HCT116 (cell line): Measurements from ENCODE around the gene TBC1D1. TPM values are rescaled to one million over a fixed set of nuclear protein-coding genes. Genes with fewer than 3 reads are reported as not detected.

Experiments
- ATAC-seq: fragments of 200-7000 bp; cut with Tn5 transposase; 2 replicates; pipeline ENCODE4 v1.9.1; 2020; ENCODE audit warnings: mild to moderate bottlenecking, moderate library complexity
- BruUV-seq: library from RNA; stranded (reverse); fragments of 400-500 nt; replicated peaks from 2 replicates; lab custom pipeline; 2021; lab: Mats Ljungman, UMichigan
- CTCF ChIA-PET: fragments of 300-600 bp; sonication (Branson Sonifier 250); formaldehyde crosslinking; loops from one replicate; lab custom pipeline; 2021; ENCODE audit warnings: antibody characterized with exemption; lab: Charles Lee
- POLR2A ChIA-PET: fragments of 300-600, 350-600 bp; sonication (Branson Sonifier 250); formaldehyde crosslinking; loops from one replicate; lab custom pipeline; 2021; ENCODE audit warnings: antibody characterized with exemption; lab: Charles Lee
- RAD21 ChIA-PET, 2 experiments: fragments of 300-600 bp; sonication (Branson Sonifier 250); formaldehyde crosslinking; loops; one replicate each; lab custom pipeline; 2023; ENCODE audit warnings: low total read pairs in 2 of 2; ENCODE audit not compliant: uncharacterized antibody in 2 of 2, unreplicated experiment in 2 of 2, low non-redundant PET in 1 of 2; lab: Charles Lee
- DNase-seq: peaks from one replicate; pipeline ENCODE4 v3.0.0-alpha.2; 2010; ENCODE audit warnings: low read depth, low spot score
- H2AFZ ChIP-seq: fragments of 200-600 bp; shearing (Covaris generic), sonication (generic); 2 replicates; pipeline ENCODE4 v1.6.1; 2017; ENCODE audit warnings: low read depth, mixed run types, mixed read lengths, antibody characterized with exemption, low read length; ENCODE audit not compliant: poor library complexity, severe bottlenecking
- H3K27ac ChIP-seq: 2 replicates; pipeline ENCODE4 v1.5.1; 2012; ENCODE audit warnings: low read depth, low read length
- H3K27me3 ChIP-seq: fragments of 200-600 bp; sonication (generic); 2 replicates; pipeline ENCODE4 v1.6.1; 2016; ENCODE audit warnings: mixed run types, low read length, mixed read lengths; ENCODE audit not compliant: insufficient read depth
- H3K36me3 ChIP-seq, 2 experiments: fragments of 200-500 bp in 1 of 2; fragments of 200-600 bp in 1 of 2; sonication (Bioruptor generic) in 1 of 2; sonication (generic) in 1 of 2; 2 replicates each; pipeline versions ENCODE4 v1.5.1 to v1.6.1; 2014 to 2016; ENCODE audit warnings: low read length in 2 of 2, inconsistent platforms in 1 of 2, mixed read lengths in 1 of 2, mixed run types in 1 of 2; ENCODE audit not compliant: insufficient read depth in 2 of 2, control insufficient read depth in 1 of 2
- H3K4me1 ChIP-seq, 2 experiments: fragments of 200-600 bp in 1 of 2; sonication (generic) in 1 of 2; 2 replicates each; pipeline versions ENCODE4 v1.5.1 to v1.6.1; 2012 to 2017; ENCODE audit warnings: low read length in 2 of 2, inconsistent platforms in 1 of 2, mild to moderate bottlenecking in 1 of 2, mixed read lengths in 1 of 2, mixed run types in 1 of 2, moderate library complexity in 1 of 2; ENCODE audit not compliant: insufficient read depth in 2 of 2, control insufficient read depth in 1 of 2
- H3K4me2 ChIP-seq: fragments of 200-600 bp; sonication (generic); 2 replicates; pipeline ENCODE4 v1.6.1; 2017; ENCODE audit warnings: mixed run types, low read length, mixed read lengths
- H3K4me3 ChIP-seq, 2 experiments: fragments of 200-600 bp in 1 of 2; sonication (generic) in 1 of 2; replicated peaks in 1 of 2; 2 replicates each; pipeline ENCODE4 v1.5.1; 2011 to 2016; ENCODE audit warnings: low read length in 2 of 2, control low read depth in 1 of 2, low read depth in 1 of 2, mild to moderate bottlenecking in 1 of 2, mixed read lengths in 1 of 2, mixed run types in 1 of 2
- H3K79me2 ChIP-seq: fragments of 200-600 bp; sonication (generic); 2 replicates; pipeline ENCODE4 v1.6.1; 2017; ENCODE audit warnings: mild to moderate bottlenecking, mixed run types, low read length, moderate library complexity, mixed read lengths; ENCODE audit not compliant: insufficient read depth
- H3K9ac ChIP-seq: fragments of 200-600 bp; sonication (generic); 2 replicates; pipeline ENCODE4 v1.6.1; 2016; ENCODE audit warnings: low read length, mixed read lengths
- H3K9me2 ChIP-seq: fragments of 200-600 bp; sonication (generic), shearing (Covaris generic); 2 replicates; pipeline ENCODE4 v1.6.1; 2017; ENCODE audit warnings: mixed run types, mild to moderate bottlenecking, moderate library complexity; ENCODE audit not compliant: insufficient read depth
- H3K9me3 ChIP-seq, 2 experiments: fragments of 200-500 bp in 1 of 2; fragments of 200-600 bp in 1 of 2; sonication (Bioruptor generic) in 1 of 2; sonication (generic) in 1 of 2; 2 replicates each; pipeline ENCODE4 v1.6.1; 2014 to 2017; ENCODE audit warnings: low read length in 2 of 2, mixed read lengths in 2 of 2, inconsistent platforms in 1 of 2, low read depth in 1 of 2, mild to moderate bottlenecking in 1 of 2, mixed run types in 1 of 2, moderate library complexity in 1 of 2; ENCODE audit not compliant: control insufficient read depth in 1 of 2, insufficient read depth in 1 of 2
- H4K20me1 ChIP-seq: fragments of 200-600 bp; sonication (generic), shearing (Covaris generic); 2 replicates; pipeline ENCODE4 v1.6.1; 2017; ENCODE audit warnings: mixed run types, mild to moderate bottlenecking, moderate library complexity; ENCODE audit not compliant: insufficient read depth
- ATF3 ChIP-seq: IDR thresholded peaks from 2 replicates; pipeline ENCODE4 v1.6.1; 2012
- CBX3 ChIP-seq: IDR thresholded peaks from 2 replicates; pipeline ENCODE4 v1.6.1; 2012; ENCODE audit warnings: low read depth
- CEBPB ChIP-seq: IDR thresholded peaks from 2 replicates; pipeline ENCODE4 v1.6.1; 2012; ENCODE audit warnings: low read depth
- CTCF ChIP-seq, 3 experiments: fragments of 200-600 bp in 1 of 3; sonication (generic) in 1 of 3; IDR thresholded peaks in 2 of 3; conservative IDR thresholded peaks in 1 of 3; 2 replicates each; pipeline ENCODE4 v1.5.1; 2012 to 2017; ENCODE audit warnings: low read depth in 2 of 3, low read length in 2 of 3, antibody characterized with exemption in 1 of 3, borderline replicate concordance in 1 of 3, control low read depth in 1 of 3, mild to moderate bottlenecking in 1 of 3, mixed read lengths in 1 of 3, mixed run types in 1 of 3, moderate library complexity in 1 of 3; ENCODE audit not compliant: insufficient read depth in 1 of 3
- EGR1 ChIP-seq: IDR thresholded peaks from 2 replicates; pipeline ENCODE4 v1.6.1; 2012; ENCODE audit warnings: low read depth
- ELF1 ChIP-seq: IDR thresholded peaks from 2 replicates; pipeline ENCODE4 v1.6.1; 2012; ENCODE audit warnings: low read depth, borderline replicate concordance
- FOSL1 ChIP-seq: IDR thresholded peaks from 2 replicates; pipeline ENCODE4 v1.6.1; 2012; ENCODE audit warnings: low read depth
- MAX ChIP-seq: IDR thresholded peaks from 2 replicates; pipeline ENCODE4 v1.6.1; 2012
- POLR2A ChIP-seq: IDR thresholded peaks from 2 replicates; pipeline ENCODE4 v1.7.0; 2011; ENCODE audit warnings: borderline replicate concordance; ENCODE audit not compliant: insufficient read depth, insufficient read length; ENCODE audit errors: extremely low read depth
- SP1 ChIP-seq: IDR thresholded peaks from 2 replicates; pipeline ENCODE4 v1.6.1; 2012; ENCODE audit warnings: low read depth
- SRF ChIP-seq: IDR thresholded peaks from 2 replicates; pipeline ENCODE4 v1.6.1; 2012; ENCODE audit warnings: low read depth
- TCF7L2 ChIP-seq: IDR thresholded peaks from 2 replicates; pipeline ENCODE4 v1.7.0; 2011; ENCODE audit warnings: borderline replicate concordance, inconsistent platforms; ENCODE audit not compliant: insufficient read depth, insufficient read length; ENCODE audit errors: extremely low read depth
- ZNF274 ChIP-seq: fragments of 200-500 bp; sonication (Bioruptor generic); IDR thresholded peaks from 2 replicates; pipeline ENCODE4 v1.6.1; 2014; ENCODE audit warnings: mild to moderate bottlenecking, low read depth, low read length, inconsistent platforms
- intact Hi-C: fragments of 100-400 bp; cut with micrococcal nuclease; formaldehyde crosslinking; loops from 2 replicates; pipeline ENCODE4 v1.10.0; 2022
- total RNA-seq: library from RNA; stranded (reverse); gene quantifications from one replicate; pipeline ENCODE4 v1.2.1, GENCODE V29; 2021; ENCODE audit not compliant: unreplicated experiment

TBC1D1 gene
- total RNA-seq, 1 experiment from 2014 or later: 82.7 TPM

- Histone ChIP-seq H2AFZ (no peak overlapping the region), H3K9me3 (no peaks in the 10 kb centered on the region), H4K20me1 (no peaks in the 10 kb centered on the region), H3K9me2 (no peaks in the 10 kb centered on the region), H3K4me3 (no peak overlapping the region), H3K9ac (no peak overlapping the region), H3K4me1 (peaks cover 0 to 14% of the 10 kb centered on the region in 2 experiments; a peak in 2 of 4 replicates), H3K4me2 (no peak overlapping the region), H3K36me3 (peaks cover 0 to 6% of the 10 kb centered on the region in 2 experiments; a peak in 2 of 4 replicates), H3K27ac (no peak overlapping the region), H3K79me2 (no peaks in the 10 kb centered on the region), H3K27me3 (no peaks in the 10 kb centered on the region)
- RAD21 ChIA-PET: no interaction called here
- no TSS peak for BruUV-seq
- TF ChIP-seq CEBPB (no peak), CTCF (IDR thresholded peaks at IDR 0.05 in 2 of 3, conservative IDR thresholded peaks at IDR 0.05 in 1 of 3; ENCODE audit: borderline replicate concordance in 1 of 3, insufficient read depth in 1 of 3, low read depth in 2 of 3, low read length in 2 of 3) (no peak), FOSL1 (no peak), SRF (no peak), MAX (no peak), TCF7L2 (no peak), EGR1 (no peak), ELF1 (no peak), POLR2A (no peak), CBX3 (no peak), ATF3 (no peak), SP1 (no peak), ZNF274 (no peak)
- intact Hi-C loops: no loop called here
- CTCF ChIA-PET: no interaction called here
- no peak for ATAC-seq
- DNase-seq: no peak
- POLR2A ChIA-PET: no interaction called here
Observed at GRCh38 chr4:38125816-38126215, 234.9 kb downstream of the TBC1D1 start.
